Uterus (tissue), 4 donors: ENCODE measurements around the gene CMTM5. TPM values are rescaled to one million over a fixed set of nuclear protein-coding genes. Genes with fewer than 3 reads are reported as not detected.

ENCODE experiments used
- DNase-seq, 2 donors: peaks; one replicate each; pipeline ENCODE4 v3.0.0-alpha.2; 2019 to 2020
- H3K27ac ChIP-seq, 2 donors: fragments of 200-600 bp; sonication (generic); 1 replicate in 1 of 2; 2 replicates in 1 of 2; pipeline ENCODE4 v1.5.1; 2016 to 2018
- H3K27me3 ChIP-seq, 2 donors: fragments of 200-600 bp; sonication (generic); one replicate each; pipeline ENCODE4 v1.5.1; 2018 to 2019; ENCODE audit warnings: control low read depth in 1 of 2
- H3K36me3 ChIP-seq, 2 donors: fragments of 200-600 bp; sonication (generic); one replicate each; pipeline ENCODE4 v1.5.1; 2019; ENCODE audit warnings: control low read depth in 1 of 2
- H3K4me1 ChIP-seq, 2 donors: fragments of 200-600 bp; sonication (generic); one replicate each; pipeline ENCODE4 v1.5.1; 2018 to 2019; ENCODE audit warnings: control low read depth in 1 of 2
- H3K4me3 ChIP-seq, 2 donors: fragments of 200-600 bp; sonication (generic); 1 replicate in 1 of 2; 2 replicates in 1 of 2; pipeline ENCODE4 v1.5.1; 2018 to 2019; ENCODE audit warnings: mild to moderate bottlenecking in 1 of 2
- H3K9me3 ChIP-seq, 2 donors: fragments of 200-600 bp; sonication (generic); one replicate each; pipeline ENCODE4 v1.5.1; 2019; ENCODE audit warnings: control low read depth in 1 of 2
- POLR2A ChIP-seq, 2 donors: fragments of 450-650 bp; IDR thresholded peaks; one replicate each; pipeline ENCODE4 v1.6.1; 2016; ENCODE audit warnings: antibody characterized with exemption in 2 of 2, mild to moderate bottlenecking in 1 of 2, moderate library complexity in 1 of 2
- intact Hi-C: fragments of 100-400 bp; cut with DNase I; formaldehyde crosslinking; loops from one replicate; pipeline ENCODE4 v1.15.1; 2023; ENCODE audit warnings: low total_unique reads
- total RNA-seq, 4 donors: library from RNA; depleted of rRNA in 3 of 4; stranded (reverse); fragments of >200 nt in 3 of 4; gene quantifications; one replicate each; pipeline versions ENCODE4 v1.1.0 to v1.2.4, GENCODE V29; 2014 to 2023
- TF ChIP-seq, protein P1 (sequence below), 4 experiments: fragments of 200-600 bp in 2 of 4; fragments of 450-650 bp in 2 of 4; sonication (generic) in 2 of 4; IDR thresholded peaks; one replicate each; pipeline ENCODE4 v1.5.1; 2016 to 2019; ENCODE audit warnings: antibody characterized with exemption in 4 of 4, mild to moderate bottlenecking in 2 of 4, moderate library complexity in 1 of 4
- donor health status: DM: yes; HTN: yes; CAD: no.

Gene CMTM5
- total RNA-seq, 4 donors from 2014 or later, result 1.3 to 14.9 (median 6.5) TPM; not detected in 1

DNA sequence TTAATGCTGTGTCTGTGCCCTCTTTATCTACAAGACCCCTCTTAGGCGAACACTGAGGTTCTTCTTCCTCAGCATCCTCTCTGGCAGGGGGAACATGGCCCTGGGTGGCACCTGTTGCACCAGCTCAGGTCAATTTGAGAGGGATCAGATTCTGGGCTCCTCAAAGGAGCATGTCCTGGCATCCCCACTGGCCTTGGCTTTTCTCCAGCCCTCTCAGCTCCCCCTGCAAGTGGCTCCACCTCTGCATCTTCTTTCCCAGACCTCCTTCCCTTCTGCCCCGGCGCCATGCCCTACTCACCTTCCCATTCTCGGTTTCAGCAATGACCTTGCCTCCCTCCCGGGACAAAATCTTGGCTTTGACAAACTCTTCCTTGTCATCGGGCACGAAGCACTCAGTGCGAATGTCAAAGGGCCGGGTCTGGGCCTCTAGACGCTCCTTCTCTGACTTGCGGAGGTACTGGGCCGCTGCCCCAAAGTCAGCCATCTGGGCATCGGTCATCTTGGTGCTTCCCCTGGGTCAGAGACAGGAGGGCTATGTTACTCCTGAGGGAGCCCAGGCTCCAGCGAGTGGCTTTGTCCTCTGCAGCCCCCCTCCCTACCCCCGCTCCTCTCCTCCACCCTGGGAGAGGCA, 30.0 kb downstream of the CMTM5 start:
- no peak overlapping the region for H3K27ac ChIP-seq
- no peak for DNase-seq
- intact Hi-C loops, result no loop called here
- H3K36me3 ChIP-seq, result no peaks in the 10 kb centered on the region
- no peaks in the 10 kb centered on the region for H3K27me3 ChIP-seq
- no peaks in the 10 kb centered on the region for H3K9me3 ChIP-seq
- no peaks in the 10 kb centered on the region for H3K4me1 ChIP-seq
- no peak overlapping the region for H3K4me3 ChIP-seq
- no peak for TF ChIP-seq POLR2A (IDR thresholded peaks at IDR 0.05)

DNA sequence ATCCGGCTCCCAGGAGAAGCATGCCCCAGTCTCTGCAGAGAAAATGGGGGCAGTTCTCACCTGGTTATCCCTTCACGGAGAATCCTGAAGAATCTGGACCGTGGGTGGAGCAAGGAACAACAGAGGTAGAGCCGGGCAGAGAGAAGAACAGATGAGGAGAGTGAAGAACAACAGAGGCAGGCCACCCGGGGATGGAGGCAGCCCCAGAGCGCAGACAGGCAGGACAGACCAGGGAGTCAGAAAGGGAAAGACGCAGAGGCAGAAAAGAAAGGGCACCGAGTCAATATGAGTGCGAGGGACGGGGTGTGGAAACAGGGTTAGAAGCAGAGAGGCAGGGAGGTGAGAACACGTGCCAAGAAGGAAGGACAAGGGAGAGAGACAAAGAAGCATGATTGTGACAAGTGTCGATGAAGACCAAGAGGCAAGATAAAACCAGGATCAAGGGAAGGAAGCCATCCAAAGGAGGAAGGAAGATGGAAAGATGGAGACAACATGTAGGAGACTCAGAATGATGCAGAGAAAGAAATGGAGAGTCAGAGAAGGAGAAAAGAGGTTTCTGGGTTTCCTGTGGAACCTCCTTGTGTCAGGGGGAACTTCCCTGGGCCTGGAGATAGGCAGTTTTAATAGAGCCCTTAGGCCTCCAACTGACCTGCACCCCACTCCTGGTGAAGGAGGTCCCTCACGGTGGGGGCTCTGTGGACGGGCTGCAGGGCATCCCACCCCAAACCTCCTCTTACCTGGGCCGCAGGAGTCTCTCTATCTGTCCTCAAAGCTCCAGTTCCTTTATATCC, 30.9 kb downstream of the CMTM5 start, which contains the start of gene MYH6:
Gene MYH6, minus strand, starts transcription at position 758 of the 791 bp plus-strand sequence. CDS start 1,050 bp downstream, outside the sequence.
- TF ChIP-seq, protein P1, sequence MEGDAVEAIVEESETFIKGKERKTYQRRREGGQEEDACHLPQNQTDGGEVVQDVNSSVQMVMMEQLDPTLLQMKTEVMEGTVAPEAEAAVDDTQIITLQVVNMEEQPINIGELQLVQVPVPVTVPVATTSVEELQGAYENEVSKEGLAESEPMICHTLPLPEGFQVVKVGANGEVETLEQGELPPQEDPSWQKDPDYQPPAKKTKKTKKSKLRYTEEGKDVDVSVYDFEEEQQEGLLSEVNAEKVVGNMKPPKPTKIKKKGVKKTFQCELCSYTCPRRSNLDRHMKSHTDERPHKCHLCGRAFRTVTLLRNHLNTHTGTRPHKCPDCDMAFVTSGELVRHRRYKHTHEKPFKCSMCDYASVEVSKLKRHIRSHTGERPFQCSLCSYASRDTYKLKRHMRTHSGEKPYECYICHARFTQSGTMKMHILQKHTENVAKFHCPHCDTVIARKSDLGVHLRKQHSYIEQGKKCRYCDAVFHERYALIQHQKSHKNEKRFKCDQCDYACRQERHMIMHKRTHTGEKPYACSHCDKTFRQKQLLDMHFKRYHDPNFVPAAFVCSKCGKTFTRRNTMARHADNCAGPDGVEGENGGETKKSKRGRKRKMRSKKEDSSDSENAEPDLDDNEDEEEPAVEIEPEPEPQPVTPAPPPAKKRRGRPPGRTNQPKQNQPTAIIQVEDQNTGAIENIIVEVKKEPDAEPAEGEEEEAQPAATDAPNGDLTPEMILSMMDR (IDR thresholded peaks at IDR 0.05), result no peak
- no peak for TF ChIP-seq POLR2A (IDR thresholded peaks at IDR 0.05)
- no peak for DNase-seq
- Histone ChIP-seq H3K9me3 (no peaks in the 10 kb centered on the region), H3K36me3 (no peaks in the 10 kb centered on the region), H3K27ac (no peak within 1 kb of the TSS), H3K27me3 (no peaks in the 10 kb centered on the region), H3K4me3 (no peak within 1 kb of the TSS), H3K4me1 (no peaks in the 10 kb centered on the region)
- intact Hi-C loops, result no loop called here

DNA sequence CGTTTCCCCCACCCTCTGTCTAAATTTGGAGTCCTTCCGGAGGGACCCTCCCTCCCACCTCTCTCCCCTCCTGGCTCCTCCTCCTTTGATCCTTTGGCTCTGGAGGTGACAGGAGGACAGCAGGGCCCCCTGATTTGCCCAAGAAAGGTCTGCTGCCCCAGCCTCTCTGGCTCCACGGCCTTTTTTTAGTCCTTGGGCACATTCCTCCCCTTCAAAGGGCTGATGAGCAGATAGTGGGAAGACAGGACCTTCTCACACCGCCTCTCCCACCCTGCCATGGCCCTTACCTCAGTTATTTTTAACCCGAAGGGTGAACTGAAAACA, 31.4 kb downstream of the CMTM5 start:
- DNase-seq, result no peak
- no peak for TF ChIP-seq POLR2A (IDR thresholded peaks at IDR 0.05)
- TF ChIP-seq, protein P1 (IDR thresholded peaks at IDR 0.05), result no peak
- Histone ChIP-seq H3K4me3 (no peak overlapping the region), H3K4me1 (no peaks in the 10 kb centered on the region), H3K9me3 (no peaks in the 10 kb centered on the region), H3K36me3 (no peaks in the 10 kb centered on the region), H3K27me3 (no peaks in the 10 kb centered on the region), H3K27ac (no peak overlapping the region)
- intact Hi-C loops, result no loop called here

DNA sequence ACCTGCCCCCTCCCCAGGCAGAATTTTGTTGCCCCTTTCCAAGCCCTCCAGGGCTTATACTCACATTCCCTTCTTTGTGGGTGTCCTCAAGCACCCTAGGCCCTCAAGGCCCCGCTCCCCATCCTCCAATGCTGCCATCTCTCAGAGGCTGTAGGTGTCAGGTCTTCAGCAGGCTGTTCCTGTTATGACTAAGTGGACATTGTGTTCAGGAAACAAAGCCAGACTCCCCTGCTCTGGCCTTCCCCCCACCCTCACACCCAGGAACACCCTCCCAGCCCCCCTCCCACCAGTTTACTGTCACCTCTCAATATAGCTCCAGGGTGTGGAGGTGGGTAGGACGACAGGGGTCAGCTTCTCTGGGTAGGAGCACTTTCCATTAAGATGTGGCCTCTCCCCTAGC, 32.6 kb downstream of the CMTM5 start:
- TF ChIP-seq, protein P1 (IDR thresholded peaks at IDR 0.05), result no peak
- TF ChIP-seq POLR2A (IDR thresholded peaks at IDR 0.05), result no peak
- H3K27ac ChIP-seq, result no peak overlapping the region
- H3K27me3 ChIP-seq, result no peaks in the 10 kb centered on the region
- H3K36me3 ChIP-seq, result no peaks in the 10 kb centered on the region
- H3K4me1 ChIP-seq, result no peaks in the 10 kb centered on the region
- intact Hi-C loops, result no loop called here
- no peak overlapping the region for H3K4me3 ChIP-seq
- H3K9me3 ChIP-seq, result no peaks in the 10 kb centered on the region
- no peak for DNase-seq

DNA sequence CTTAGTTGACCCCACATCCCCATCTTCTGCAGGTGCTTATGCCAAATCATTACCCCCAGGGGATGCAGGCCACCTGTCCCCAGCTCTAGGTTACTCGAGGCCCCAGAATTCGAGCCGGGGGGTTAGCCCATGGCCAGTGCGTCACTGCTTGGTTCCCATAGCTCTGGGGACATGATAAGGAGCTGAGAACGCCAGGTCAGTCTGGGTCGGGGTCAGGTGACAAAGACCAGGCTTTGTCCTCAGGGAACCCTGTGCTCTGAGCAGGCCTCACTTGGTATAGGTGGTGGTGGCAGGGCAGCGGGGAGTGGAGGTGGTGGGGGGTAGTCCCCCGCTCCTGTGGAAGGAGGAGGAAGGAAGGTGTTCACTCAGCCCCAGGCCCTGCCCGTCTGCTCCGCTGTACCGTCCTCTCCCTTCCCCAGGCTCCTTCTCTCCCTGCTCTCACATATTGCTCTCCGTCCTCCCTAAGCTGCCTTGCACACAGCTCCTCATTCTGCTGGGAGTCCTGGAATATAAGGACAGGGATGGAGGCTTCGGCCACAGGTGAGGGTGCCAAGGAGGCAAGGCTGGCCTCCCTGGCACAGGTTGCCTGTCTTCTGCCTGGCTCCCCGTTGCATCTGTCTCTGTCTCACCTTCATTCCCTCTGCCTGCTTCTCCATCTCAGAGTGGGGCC, 33.3 kb downstream of the CMTM5 start:
- no peaks in the 10 kb centered on the region for H3K9me3 ChIP-seq
- H3K4me3 ChIP-seq, result no peak overlapping the region
- intact Hi-C loops, result no loop called here
- H3K36me3 ChIP-seq, result no peaks in the 10 kb centered on the region
- H3K27me3 ChIP-seq, result no peaks in the 10 kb centered on the region
- no peak for DNase-seq
- H3K4me1 ChIP-seq, result no peaks in the 10 kb centered on the region
- no peak for TF ChIP-seq POLR2A (IDR thresholded peaks at IDR 0.05)
- TF ChIP-seq, protein P1 (IDR thresholded peaks at IDR 0.05), result no peak
- no peak overlapping the region for H3K27ac ChIP-seq
